AG04449 (cell line): ENCODE results near the gene UCHL1.

Source experiments
- CTCF ChIA-PET: fragments of 350-600 bp; formaldehyde crosslinking; extraction: SDS; loops from one replicate; lab custom pipeline; 2021; ENCODE audit warnings: antibody characterized with exemption; lab: Yijun Ruan, JAX
- POLR2A ChIA-PET: fragments of 400-600, 350-600 bp; formaldehyde crosslinking; extraction: SDS; loops from one replicate; lab custom pipeline; 2020; ENCODE audit warnings: antibody characterized with exemption, inconsistent platforms; lab: Yijun Ruan, JAX
- DNase-seq: peaks from one replicate; pipeline ENCODE4 v3.0.0-alpha.2; 2010; ENCODE audit warnings: low read depth, low spot score
- H3K4me3 ChIP-seq: 2 replicates; pipeline ENCODE4 v1.5.1; 2011; ENCODE audit warnings: low read depth, mild to moderate bottlenecking, control low read depth, low read length
- CTCF ChIP-seq: IDR thresholded peaks from one replicate; pipeline ENCODE4 v1.5.1; 2011; ENCODE audit warnings: mild to moderate bottlenecking, moderate library complexity, low read length, control low read depth, inconsistent platforms; ENCODE audit not compliant: insufficient read depth; ENCODE audit errors: missing control alignments

Gene UCHL1

GRCh38 chr4:41294445-41295062, 37.8 kb downstream of the UCHL1 start:
- H3K4me3 ChIP-seq = no peak overlapping the region
- no peak for DNase-seq
- POLR2A ChIA-PET = no interaction called here
- CTCF ChIA-PET = interaction anchor here (3.1 kb wide), 1 partner anchor 14 kb away, joined by 21 read pairs; no protein-coding TSS in a partner anchor
- TF ChIP-seq CTCF = no peak

GRCh38 chr4:41296995-41297394, 40.3 kb downstream of the UCHL1 start:
- ChIA-PET CTCF (interaction anchor here (0.8 to 1.0 kb wide), 2 partner anchors 347 to 365 kb away, joined by 3 read pairs; no protein-coding TSS in a partner anchor), POLR2A (no interaction called here)
- TF ChIP-seq CTCF = no peak
- no peak for DNase-seq
- H3K4me3 ChIP-seq = no peak overlapping the region

GRCh38 chr4:41297832-41298231, 41.1 kb downstream of the UCHL1 start:
- DNase-seq = no peak

GRCh38 chr4:41299486-41299885, 42.8 kb downstream of the UCHL1 start:
- TF ChIP-seq CTCF = no peak
- no peak for DNase-seq
- CTCF ChIA-PET = no interaction called here

More at GRCh38 chr4:41297832-41298231, 41.1 kb downstream of the UCHL1 start:
- TF ChIP-seq CTCF = no peak
- ChIA-PET POLR2A (no interaction called here), CTCF (interaction anchor here (0.6 to 1.8 kb wide), 3 partner anchors 346 to 366 kb away, joined by 3 to 4 read pairs (median 3); no protein-coding TSS in a partner anchor)
- no peak overlapping the region for H3K4me3 ChIP-seq

GRCh38 chr4:41301137-41301536, 44.4 kb downstream of the UCHL1 start:
- CTCF ChIA-PET = interaction anchor here (1.0 kb wide), 1 partner anchor 360 kb away, joined by 3 read pairs; no protein-coding TSS in a partner anchor
- POLR2A ChIA-PET = no interaction called here
- no peak for DNase-seq
- no peak overlapping the region for H3K4me3 ChIP-seq
- no peak for TF ChIP-seq CTCF

More at GRCh38 chr4:41299486-41299885, 42.8 kb downstream of the UCHL1 start:
- POLR2A ChIA-PET = no interaction called here
- H3K4me3 ChIP-seq = no peak overlapping the region

- ChIA-PET CTCF (interaction anchor here (0.9 kb wide), 1 partner anchor 22 kb away, joined by 3 read pairs; no protein-coding TSS in a partner anchor), POLR2A (no interaction called here)
- no peak for DNase-seq
- TF ChIP-seq CTCF = no peak
- H3K4me3 ChIP-seq = no peak overlapping the region
Measured at GRCh38 chr4:41303372-41304118, 46.8 kb downstream of the UCHL1 start.
